PFSK-1 (cell line): ENCODE results near the gene LSM6.

Source experiments
- POLR2AphosphoS5 ChIP-seq: IDR thresholded peaks from 2 replicates; pipeline ENCODE4 v1.6.1; 2012; ENCODE audit warnings: low read depth, mild to moderate bottlenecking, control low read depth, low read length, moderate library complexity
- SIN3A ChIP-seq: IDR thresholded peaks from 2 replicates; pipeline ENCODE4 v1.6.1; 2012; ENCODE audit warnings: mild to moderate bottlenecking, low read length, moderate library complexity, borderline replicate concordance; ENCODE audit not compliant: insufficient read depth

DNA sequence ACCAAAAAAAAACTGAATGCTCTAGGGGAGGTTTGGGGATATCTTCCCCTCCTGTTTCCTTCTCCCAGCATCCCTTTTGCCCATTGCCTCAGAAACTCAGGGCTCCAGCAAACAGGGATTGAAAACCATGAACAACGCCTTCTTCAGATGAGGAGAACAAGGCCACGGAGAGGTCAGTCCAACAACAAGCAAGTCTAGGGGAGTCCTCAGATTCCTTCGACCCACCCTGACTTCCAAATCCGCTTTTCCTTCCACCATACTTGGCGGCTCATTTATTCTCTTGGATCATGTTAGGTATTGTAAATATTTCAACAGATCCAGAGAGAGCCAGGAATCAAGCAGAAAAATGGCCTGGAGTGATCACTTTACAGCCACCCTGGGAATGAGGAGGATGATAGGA is 60.7 kb downstream of the LSM6 start:
- TF ChIP-seq SIN3A = no peak
- TF ChIP-seq POLR2AphosphoS5 = no peak
